Amygdala (tissue), 56 donors: Measurements from ENCODE around the gene HOXC5.

ENCODE experiments used
- DNase-seq, 56 donors: peaks; one replicate each; lab custom pipeline; 2025; lab: John Stamatoyannopoulos, UW

Gene HOXC5

GRCh38 chr12:53995378-53996239 lies 37.2 kb upstream of the HOXC5 start:
- DNase-seq, result no peak

GRCh38 chr12:53996240-53997203 lies 36.3 kb upstream of the HOXC5 start:
- DNase-seq, result no peak

GRCh38 chr12:53997204-53998109 lies 35.4 kb upstream of the HOXC5 start:
- no peak for DNase-seq

- DNase-seq, result no peak
Observed at GRCh38 chr12:53998110-53998899, 34.5 kb upstream of the HOXC5 start.

GRCh38 chr12:53998900-53999236 lies 34.0 kb upstream of the HOXC5 start:
- no peak for DNase-seq

GRCh38 chr12:53999559-54000115 lies 33.2 kb upstream of the HOXC5 start:
- DNase-seq, result no peak

- no peak for DNase-seq
Observed at GRCh38 chr12:54000116-54001114, 32.4 kb upstream of the HOXC5 start, which contains the start of gene HOXC9. TSS of gene HOXC9 (plus strand) at chr12:54000161. CDS start at chr12:54000189, 28 bp downstream.

- no peak for DNase-seq
Observed at GRCh38 chr12:54001283-54002187, 31.3 kb upstream of the HOXC5 start.

GRCh38 chr12:54002278-54002914 lies 30.5 kb upstream of the HOXC5 start:
- no peak for DNase-seq

- DNase-seq, result no peak
Observed at GRCh38 chr12:54002915-54003389, 29.9 kb upstream of the HOXC5 start.

- DNase-seq, result no peak
Observed at GRCh38 chr12:54003625-54004024, 29.2 kb upstream of the HOXC5 start.

- no peak for DNase-seq
Observed at GRCh38 chr12:54004063-54004840, 28.6 kb upstream of the HOXC5 start.

- no peak for DNase-seq
Observed at GRCh38 chr12:54004841-54005530, 27.9 kb upstream of the HOXC5 start.

GRCh38 chr12:54005531-54005852 lies 27.4 kb upstream of the HOXC5 start:
- DNase-seq, result no peak
